DND-41 (cell line): ENCODE data around the gene DGKE.

Experiments
- ATAC-seq: fragments of 200-7000 bp; cut with Tn5 transposase; 3 replicates; pipeline ENCODE4 v1.9.1; 2021; ENCODE audit warnings: low read depth; ENCODE audit not compliant: insufficient read depth
- DNase-seq: peaks from one replicate; pipeline ENCODE4 v3.0.0-alpha.2; 2020
- H2AFZ ChIP-seq: 2 replicates; pipeline ENCODE4 v1.6.0; 2012; ENCODE audit warnings: low read depth, low read length
- H3K27ac ChIP-seq: 2 replicates; pipeline ENCODE4 v1.5.1; 2012; ENCODE audit warnings: low read length, inconsistent platforms
- H3K27me3 ChIP-seq: fragments of 200-600 bp; sonication (generic); 2 replicates; pipeline ENCODE4 v1.6.0; 2012; ENCODE audit warnings: low read length, mild to moderate bottlenecking, inconsistent platforms; ENCODE audit not compliant: insufficient read depth, poor library complexity
- H3K36me3 ChIP-seq: 2 replicates; pipeline ENCODE4 v1.5.1; 2012; ENCODE audit warnings: low read length, inconsistent platforms; ENCODE audit not compliant: insufficient read depth
- H3K4me1 ChIP-seq: 2 replicates; pipeline ENCODE4 v1.5.1; 2012; ENCODE audit warnings: mild to moderate bottlenecking, low read length; ENCODE audit not compliant: insufficient read depth
- H3K4me2 ChIP-seq: 2 replicates; pipeline ENCODE4 v1.6.0; 2012; ENCODE audit warnings: mild to moderate bottlenecking, moderate library complexity, low read length, inconsistent platforms; ENCODE audit not compliant: insufficient read depth
- H3K4me3 ChIP-seq, 2 experiments: fragments of 200-600 bp in 1 of 2; shearing (Covaris generic) in 1 of 2; 2 replicates each; pipeline ENCODE4 v1.5.1; 2012 to 2016; ENCODE audit warnings: inconsistent platforms in 2 of 2, low read length in 2 of 2, mild to moderate bottlenecking in 2 of 2, low read depth in 1 of 2, moderate library complexity in 1 of 2
- H3K79me2 ChIP-seq: 2 replicates; pipeline ENCODE4 v1.6.0; 2012; ENCODE audit warnings: low read length, inconsistent platforms; ENCODE audit not compliant: insufficient read depth
- H3K9ac ChIP-seq: 2 replicates; pipeline ENCODE4 v1.6.0; 2012; ENCODE audit warnings: low read depth, mild to moderate bottlenecking, inconsistent platforms, low read length, moderate library complexity
- H3K9me3 ChIP-seq: 2 replicates; pipeline ENCODE4 v1.5.1; 2012; ENCODE audit warnings: low read length, moderate library complexity, mild to moderate bottlenecking, inconsistent platforms; ENCODE audit not compliant: insufficient read depth, severe bottlenecking
- H4K20me1 ChIP-seq: 2 replicates; pipeline ENCODE4 v1.6.0; 2012; ENCODE audit warnings: low read length; ENCODE audit not compliant: insufficient read depth
- CTCF ChIP-seq: IDR thresholded peaks from 2 replicates; pipeline ENCODE4 v1.5.1; 2012; ENCODE audit warnings: borderline replicate concordance, low read length, moderate library complexity, mild to moderate bottlenecking; ENCODE audit not compliant: poor library complexity, severe bottlenecking; ENCODE audit errors: extremely low read depth
- EZH2 ChIP-seq: IDR thresholded peaks from 3 replicates; pipeline ENCODE4 v1.6.1; 2012; ENCODE audit warnings: borderline replicate concordance, low read depth, mild to moderate bottlenecking, moderate library complexity, low read length, inconsistent platforms; ENCODE audit not compliant: severe bottlenecking

Gene DGKE

DNA sequence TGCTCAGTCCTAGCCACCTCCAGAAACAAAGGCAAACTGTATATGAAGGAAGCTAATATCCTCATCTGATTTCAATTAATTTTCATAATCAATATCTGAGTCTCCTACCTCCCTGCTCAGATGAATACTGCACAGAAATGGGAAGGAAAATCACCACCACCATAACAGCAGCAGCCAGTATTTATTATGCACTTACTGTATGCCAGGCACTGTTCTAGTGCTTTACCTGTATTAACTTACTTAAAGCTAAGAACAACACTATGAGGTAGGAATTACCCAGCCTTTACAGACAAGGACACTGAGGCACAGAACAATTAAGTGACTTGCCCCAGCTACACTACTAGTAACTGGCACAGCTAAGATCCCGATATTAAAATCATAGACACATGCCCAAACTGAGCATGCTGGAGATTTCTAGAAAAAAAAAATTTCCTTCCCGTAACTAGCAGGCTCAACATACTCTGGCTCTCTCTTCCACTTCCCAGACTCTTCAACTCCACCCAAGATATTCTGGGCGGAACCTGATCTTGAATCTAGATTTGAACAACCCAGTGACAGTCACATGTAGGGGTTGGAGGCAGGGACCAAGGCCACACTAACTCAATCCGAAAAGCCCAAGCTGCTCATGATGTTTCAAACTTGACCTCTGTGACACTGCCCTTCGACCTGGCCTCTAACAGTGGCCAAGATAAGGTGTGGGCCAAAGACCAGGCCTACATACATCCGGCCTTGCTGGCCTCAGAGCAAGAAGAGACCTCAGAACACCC, 76.0 kb downstream of the DGKE start:
- no peak for DNase-seq
- Histone ChIP-seq H3K79me2 (peaks cover 63% of the 10 kb centered on the region), H3K27ac (no peak overlapping the region; the same call in 1 of the 2 replicates), H3K4me2 (peak overlapping the region; percentile 97), H3K36me3 (peaks cover 50% of the 10 kb centered on the region), H3K9ac (peak overlapping the region; percentile 29; the same call in 1 of the 2 replicates), H3K4me3 (peak overlapping the region in 1 of 2 experiments; percentile 28; a peak in 2 of 4 replicates), H3K4me1 (peaks cover 48% of the 10 kb centered on the region), H4K20me1 (peaks cover 17% of the 10 kb centered on the region; the same call in 1 of the 2 replicates), H3K9me3 (no peaks in the 10 kb centered on the region), H2AFZ (no peak overlapping the region), H3K27me3 (no peaks in the 10 kb centered on the region)
- TF ChIP-seq EZH2: no peak
- no peak for TF ChIP-seq CTCF
- ATAC-seq: no peak

DNA sequence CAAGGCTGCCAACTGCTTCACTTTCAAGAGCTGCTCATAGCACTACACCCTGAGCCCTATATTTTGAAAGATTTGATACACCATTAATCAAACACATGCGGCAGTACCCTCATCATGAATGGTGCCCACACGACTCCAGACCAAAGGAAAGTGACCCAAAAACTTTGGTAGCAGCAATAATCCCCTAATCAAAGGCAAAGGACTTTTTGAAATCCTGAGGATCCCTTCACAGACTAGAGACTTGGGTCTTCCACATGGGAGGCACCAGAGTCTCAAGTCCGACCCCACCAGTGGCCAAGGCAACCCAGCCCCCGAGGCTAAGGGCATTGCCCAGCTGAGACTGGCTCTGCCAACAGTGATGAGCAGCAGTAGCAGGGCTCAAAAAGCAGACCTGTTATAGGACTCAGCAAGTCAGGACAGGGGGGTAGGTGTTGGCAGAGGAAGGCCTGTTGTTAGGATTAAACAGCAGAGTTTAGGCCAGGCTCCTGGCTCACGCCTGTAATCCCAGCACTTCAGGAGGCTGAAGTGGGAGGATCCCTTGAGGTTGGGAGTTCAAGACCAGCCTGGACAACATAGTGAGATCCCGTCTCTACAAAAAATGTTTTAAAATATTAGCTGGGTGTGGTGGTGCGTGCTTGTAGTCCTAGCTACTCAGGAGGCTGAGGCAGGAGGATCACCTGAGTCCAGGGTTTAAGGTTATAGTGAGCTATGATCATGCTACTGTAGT, 76.7 kb downstream of the DGKE start:
- Histone ChIP-seq H3K4me3 (peak overlapping the region in 1 of 2 experiments; percentile 28; a peak in 2 of 4 replicates), H3K27me3 (no peaks in the 10 kb centered on the region), H3K36me3 (peaks cover 48% of the 10 kb centered on the region), H4K20me1 (peaks cover 17% of the 10 kb centered on the region; the same call in 1 of the 2 replicates), H3K79me2 (peaks cover 64% of the 10 kb centered on the region), H3K4me2 (peak overlapping the region; percentile 97), H3K9me3 (no peaks in the 10 kb centered on the region), H3K9ac (peak overlapping the region; percentile 29), H2AFZ (no peak overlapping the region), H3K27ac (no peak overlapping the region; the same call in 1 of the 2 replicates), H3K4me1 (peaks cover 54% of the 10 kb centered on the region)
- no peak for TF ChIP-seq CTCF
- TF ChIP-seq EZH2: no peak
- no peak for DNase-seq
- no peak for ATAC-seq

- ATAC-seq (no peak), DNase-seq (no peak)
- Histone ChIP-seq H3K4me1 (peaks cover 54% of the 10 kb centered on the region), H3K27me3 (no peaks in the 10 kb centered on the region), H2AFZ (peak overlapping the region; percentile 99), H3K9me3 (no peaks in the 10 kb centered on the region), H4K20me1 (peaks cover 17% of the 10 kb centered on the region; the same call in 1 of the 2 replicates), H3K9ac (peak overlapping the region; percentile 96), H3K4me3 (peak overlapping the region; percentile 58 to 99; a peak in 3 of 4 replicates), H3K79me2 (peaks cover 60% of the 10 kb centered on the region), H3K4me2 (peak overlapping the region; percentile 97), H3K27ac (peak overlapping the region; percentile 97), H3K36me3 (peaks cover 32% of the 10 kb centered on the region)
- TF ChIP-seq EZH2 (no peak), CTCF (no peak)
Observed at GRCh38 chr17:56912105-56912999, 78.4 kb downstream of the DGKE start.
